PC-3 (cell line): Measurements from ENCODE around the gene QRICH2. TPM values are rescaled to one million over a fixed set of nuclear protein-coding genes. Genes with fewer than 3 reads are reported as not detected.
"Not testable (repeated sequence)": the region's sequence is repeated elsewhere in the genome, so short reads cannot be mapped to it uniquely, and the experiment has no call there.

ENCODE experiments used
- ATAC-seq: fragments of 200-7000 bp; cut with Tn5 transposase; 2 replicates; pipeline ENCODE4 v1.9.1; 2020; ENCODE audit warnings: mild to moderate bottlenecking, moderate library complexity
- BruUV-seq: library from RNA; stranded (reverse); fragments of 400-500 nt; replicated peaks from 2 replicates; lab custom pipeline; 2021; lab: Mats Ljungman, UMichigan
- CTCF ChIA-PET: fragments of 300-600 bp; sonication (Branson Sonifier 250); formaldehyde crosslinking; loops from one replicate; lab custom pipeline; 2022; ENCODE audit warnings: antibody characterized with exemption; lab: Charles Lee
- POLR2A ChIA-PET: fragments of 300-600 bp; sonication (Branson Sonifier 250); formaldehyde crosslinking; loops from one replicate; lab custom pipeline; 2022; ENCODE audit warnings: antibody characterized with exemption; ENCODE audit not compliant: unreplicated experiment; lab: Charles Lee
- DNase-seq: peaks from one replicate; pipeline ENCODE4 v3.0.0-alpha.2; 2015
- H2AFZ ChIP-seq: fragments of 300-600 bp; sonication (generic); 2 replicates; pipeline ENCODE4 v1.6.0; 2016; ENCODE audit warnings: antibody characterized with exemption, low read length
- H3F3A ChIP-seq: fragments of 300-600 bp; sonication (generic); one replicate; pipeline ENCODE4 v1.6.0; 2017; ENCODE audit warnings: antibody characterized with exemption, low read length, control low read depth, mild to moderate bottlenecking; ENCODE audit not compliant: unreplicated experiment
- H3K27ac ChIP-seq: fragments of 300-600 bp; sonication (generic); 2 replicates; pipeline ENCODE4 v1.5.1; 2016; ENCODE audit warnings: mild to moderate bottlenecking, low read length
- H3K27me3 ChIP-seq: fragments of 300-600 bp; sonication (generic); 2 replicates; pipeline ENCODE4 v1.6.1; 2016; ENCODE audit warnings: low read length, mixed read lengths
- H3K36me3 ChIP-seq: fragments of 300-600 bp; sonication (generic); 2 replicates; pipeline ENCODE4 v1.6.1; 2016; ENCODE audit warnings: low read depth, mixed run types, low read length, mixed read lengths
- H3K4me1 ChIP-seq: fragments of 300-600 bp; sonication (generic); 2 replicates; pipeline ENCODE4 v1.5.1; 2016; ENCODE audit warnings: low read length; ENCODE audit not compliant: insufficient read depth
- H3K4me2 ChIP-seq: fragments of 300-600 bp; sonication (generic); 2 replicates; pipeline ENCODE4 v1.6.0; 2016; ENCODE audit warnings: low read length
- H3K4me3 ChIP-seq: fragments of 300-600 bp; sonication (generic); 2 replicates; pipeline ENCODE4 v1.5.1; 2016; ENCODE audit warnings: mild to moderate bottlenecking, low read length, mixed read lengths
- H3K79me2 ChIP-seq: fragments of 300-600 bp; sonication (generic); 2 replicates; pipeline ENCODE4 v1.6.1; 2017; ENCODE audit warnings: low read length, mixed read lengths
- H3K9ac ChIP-seq: fragments of 300-600 bp; sonication (generic); 2 replicates; pipeline ENCODE4 v1.6.0; 2016; ENCODE audit warnings: mild to moderate bottlenecking, low read length
- H3K9me2 ChIP-seq: fragments of 300-600 bp; sonication (generic); replicated peaks from 2 replicates; pipeline ENCODE4 v1.6.1; 2016; ENCODE audit warnings: mixed run types, low read length, mixed read lengths
- H3K9me3 ChIP-seq: fragments of 300-600 bp; sonication (generic); 2 replicates; pipeline ENCODE4 v1.6.1; 2016; ENCODE audit warnings: low read length, mixed read lengths
- H4K20me1 ChIP-seq: fragments of 300-600 bp; sonication (generic); 2 replicates; pipeline ENCODE4 v1.6.1; 2016; ENCODE audit warnings: low read length, mixed read lengths
- CTCF ChIP-seq: fragments of 300-600 bp; sonication (generic); conservative IDR thresholded peaks from 2 replicates; pipeline ENCODE4 v1.5.1; 2017; ENCODE audit warnings: antibody characterized with exemption, low read depth, mild to moderate bottlenecking, low read length
- EZH2 ChIP-seq: fragments of 300-600 bp; sonication (generic); IDR thresholded peaks from one replicate; pipeline ENCODE4 v1.6.1; 2017; ENCODE audit warnings: antibody characterized with exemption, mild to moderate bottlenecking, low read length; ENCODE audit not compliant: unreplicated experiment
- EZH2phosphoT487 ChIP-seq: fragments of 300-600 bp; sonication (generic); IDR thresholded peaks from 2 replicates; pipeline ENCODE4 v1.6.1; 2018; ENCODE audit warnings: mild to moderate bottlenecking, antibody characterized with exemption, low read length, borderline replicate concordance
- intact Hi-C: fragments of 100-400 bp; cut with micrococcal nuclease; formaldehyde crosslinking; loops from 2 replicates; pipeline ENCODE4 v1.9.0; 2023
- total RNA-seq: library from RNA; depleted of rRNA; stranded (reverse); fragments of >200 nt; gene quantifications from 2 replicates; pipeline ENCODE4 v1.2.3, GENCODE V29; 2014

QRICH2 gene
- total RNA-seq, 1 experiment from 2014 or later = 2.2 TPM

GRCh38 chr17:76260669-76261068 is 47.4 kb downstream of the QRICH2 start:
- ChIA-PET CTCF (no interaction called here), POLR2A (no interaction called here)
- H2AFZ ChIP-seq = no peak overlapping the region
- no peak for ATAC-seq
- H3K4me1 ChIP-seq = peaks cover 39% of the 10 kb centered on the region
- no peaks in the 10 kb centered on the region for H3F3A ChIP-seq
- intact Hi-C loops = loop anchor here (10.0 kb wide), 1 partner anchor 156 kb away; the partner anchor contains the start of gene EXOC7
- no peak for TF ChIP-seq EZH2
- TF ChIP-seq EZH2phosphoT487 = no peak
- no peak for TF ChIP-seq CTCF
- peaks cover 1% of the 10 kb centered on the region for H3K79me2 ChIP-seq
- DNase-seq = no peak
- H4K20me1 ChIP-seq = no peaks in the 10 kb centered on the region
- no TSS peak for BruUV-seq
- H3K36me3 ChIP-seq = no peaks in the 10 kb centered on the region
- no peaks in the 10 kb centered on the region for H3K9me2 ChIP-seq
- no peak overlapping the region for H3K4me2 ChIP-seq
- H3K27ac ChIP-seq = no peak overlapping the region
- no peak overlapping the region for H3K9ac ChIP-seq
- H3K4me3 ChIP-seq = no peak overlapping the region
- H3K9me3 ChIP-seq = no peaks in the 10 kb centered on the region
- H3K27me3 ChIP-seq = no peaks in the 10 kb centered on the region

DNA sequence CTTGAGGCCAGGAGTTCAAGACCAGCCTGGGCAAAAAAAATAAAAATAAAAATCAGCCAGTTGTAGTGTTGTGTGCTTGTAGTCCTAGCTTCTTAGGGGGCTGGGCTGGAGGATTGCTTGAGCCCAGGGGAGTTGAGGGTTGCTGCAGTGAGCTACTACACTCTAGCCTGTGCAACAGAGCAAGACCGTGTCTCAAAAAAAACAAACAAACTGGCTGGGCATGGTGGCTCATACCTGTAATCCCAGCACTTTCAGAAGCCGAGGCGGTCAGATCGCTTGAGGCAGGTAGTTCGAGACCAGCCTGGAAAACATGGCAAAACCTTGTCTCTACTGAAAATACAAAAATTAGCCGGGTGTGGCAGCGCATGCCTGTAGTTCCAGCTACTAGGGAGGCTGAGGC is 47.9 kb downstream of the QRICH2 start:
- Histone ChIP-seq H3K9me2 (no peaks in the 10 kb centered on the region), H3K9ac (no peak overlapping the region), H4K20me1 (no peaks in the 10 kb centered on the region), H3K4me1 (peaks cover 39% of the 10 kb centered on the region), H3K27ac (no peak overlapping the region), H2AFZ (no peak overlapping the region), H3K9me3 (no peaks in the 10 kb centered on the region), H3K36me3 (no peaks in the 10 kb centered on the region), H3K27me3 (no peaks in the 10 kb centered on the region), H3K4me2 (no peak overlapping the region), H3K79me2 (no peaks in the 10 kb centered on the region), H3F3A (no peaks in the 10 kb centered on the region), H3K4me3 (no peak overlapping the region)
- TF ChIP-seq CTCF (no peak), EZH2 (no peak), EZH2phosphoT487 (no peak)
- ChIA-PET POLR2A (no interaction called here), CTCF (no interaction called here)
- DNase-seq (no peak), ATAC-seq (no peak)
- intact Hi-C loops = loop anchor here (10.0 kb wide), 1 partner anchor 155 kb away; the partner anchor contains the start of gene EXOC7
- BruUV-seq = no TSS peak

GRCh38 chr17:76256430-76257050 is 51.5 kb downstream of the QRICH2 start:
- H3F3A ChIP-seq, POLR2A ChIA-PET, H4K20me1 ChIP-seq, CTCF ChIA-PET, H3K79me2 ChIP-seq, H3K9ac ChIP-seq, DNase-seq, H3K36me3 ChIP-seq, ATAC-seq, BruUV-seq, intact Hi-C loops, H2AFZ ChIP-seq, H3K9me3 ChIP-seq, H3K27ac ChIP-seq, H3K27me3 ChIP-seq, H3K4me3 ChIP-seq, H3K9me2 ChIP-seq, H3K4me2 ChIP-seq: not testable (repeated sequence)
- peaks cover 25% of the 10 kb centered on the region for H3K4me1 ChIP-seq
